Duodenal mucosa (tissue), 2 donors: ENCODE data around the gene CORO1A.
"Not testable (repeated sequence)": the region's sequence is repeated elsewhere in the genome, so short reads cannot be mapped to it uniquely, and the experiment has no call there.

ENCODE experiments used
- H3K27ac ChIP-seq: one replicate; pipeline ENCODE4 v1.7.0; 2013; ENCODE audit warnings: low read depth, low read length
- H3K27me3 ChIP-seq, 2 donors: one replicate each; pipeline ENCODE4 v1.7.0; 2013; ENCODE audit warnings: low read length in 2 of 2, control low read depth in 1 of 2; ENCODE audit not compliant: insufficient read depth in 2 of 2, control insufficient read depth in 1 of 2
- H3K36me3 ChIP-seq, 2 donors: one replicate each; pipeline ENCODE4 v1.7.0; 2013; ENCODE audit warnings: low read length in 2 of 2, control low read depth in 1 of 2; ENCODE audit not compliant: insufficient read depth in 2 of 2, control insufficient read depth in 1 of 2
- H3K4me1 ChIP-seq, 2 donors: one replicate each; pipeline ENCODE4 v1.7.0; 2013; ENCODE audit warnings: low read length in 2 of 2, control low read depth in 1 of 2; ENCODE audit not compliant: insufficient read depth in 2 of 2, control insufficient read depth in 1 of 2
- H3K4me3 ChIP-seq, 2 donors: one replicate each; pipeline ENCODE4 v1.7.0; 2013; ENCODE audit warnings: low read length in 2 of 2, low read depth in 1 of 2
- H3K9ac ChIP-seq, 2 donors: one replicate each; pipeline ENCODE4 v1.7.0; 2013; ENCODE audit warnings: low read length in 2 of 2, low read depth in 1 of 2
- H3K9me3 ChIP-seq, 2 donors: one replicate each; pipeline ENCODE4 v1.7.0; 2013; ENCODE audit warnings: low read length in 2 of 2, control low read depth in 1 of 2; ENCODE audit not compliant: control insufficient read depth in 1 of 2

Gene CORO1A

GRCh38 chr16:30145657-30146056, 37.7 kb upstream of the CORO1A start:
- Histone ChIP-seq H3K27ac (no peak overlapping the region), H3K4me1 (no peaks in the 10 kb centered on the region), H3K9ac (no peak overlapping the region), H3K27me3 (no peaks in the 10 kb centered on the region), H3K4me3 (no peak overlapping the region), H3K9me3 (peaks cover 0 to 11% of the 10 kb centered on the region in 2 donors), H3K36me3 (no peaks in the 10 kb centered on the region)

GRCh38 chr16:30147843-30148510, 35.4 kb upstream of the CORO1A start:
- no peaks in the 10 kb centered on the region for H3K36me3 ChIP-seq
- no peak overlapping the region for H3K4me3 ChIP-seq
- no peak overlapping the region for H3K9ac ChIP-seq
- H3K4me1 ChIP-seq = no peaks in the 10 kb centered on the region
- no peak overlapping the region for H3K27ac ChIP-seq
- no peaks in the 10 kb centered on the region for H3K27me3 ChIP-seq
- H3K9me3 ChIP-seq = peaks cover 0 to 11% of the 10 kb centered on the region in 2 donors

DNA sequence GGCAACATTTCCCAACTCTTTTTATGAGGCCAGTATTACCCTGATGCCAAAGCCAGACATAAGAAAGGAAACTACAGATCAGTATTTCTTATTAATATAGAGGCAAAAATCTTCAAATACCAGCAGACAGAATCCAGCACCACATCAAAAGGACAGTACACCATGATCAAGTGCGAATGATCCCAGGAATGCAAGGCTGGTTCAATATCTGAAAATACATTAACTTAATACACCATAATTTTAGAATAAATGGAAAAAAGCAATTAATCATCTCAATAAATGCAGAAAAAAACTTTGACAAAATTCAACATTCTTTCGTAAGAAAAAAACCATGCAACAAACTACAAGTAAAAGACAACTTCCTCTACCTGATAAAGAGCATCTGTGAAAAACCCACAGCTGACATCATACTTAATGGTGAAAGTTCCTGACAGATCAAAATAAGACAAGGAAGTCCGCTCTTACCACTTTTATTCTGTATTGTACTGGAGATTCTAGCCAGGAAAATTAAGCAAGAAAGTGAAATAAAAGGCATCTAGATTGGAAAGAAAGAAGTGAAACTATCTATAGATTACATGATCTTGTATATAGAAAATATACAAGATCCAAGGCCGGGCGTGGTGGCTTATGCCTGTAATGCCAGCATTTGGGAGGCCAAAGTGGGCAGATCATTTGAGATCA, 34.0 kb upstream of the CORO1A start:
- H3K9ac ChIP-seq = no peak overlapping the region
- no peaks in the 10 kb centered on the region for H3K36me3 ChIP-seq
- no peaks in the 10 kb centered on the region for H3K4me1 ChIP-seq
- H3K9me3 ChIP-seq = peaks cover 0 to 11% of the 10 kb centered on the region in 2 donors
- H3K27ac ChIP-seq = no peak overlapping the region
- H3K4me3 ChIP-seq = no peak overlapping the region
- no peaks in the 10 kb centered on the region for H3K27me3 ChIP-seq

DNA sequence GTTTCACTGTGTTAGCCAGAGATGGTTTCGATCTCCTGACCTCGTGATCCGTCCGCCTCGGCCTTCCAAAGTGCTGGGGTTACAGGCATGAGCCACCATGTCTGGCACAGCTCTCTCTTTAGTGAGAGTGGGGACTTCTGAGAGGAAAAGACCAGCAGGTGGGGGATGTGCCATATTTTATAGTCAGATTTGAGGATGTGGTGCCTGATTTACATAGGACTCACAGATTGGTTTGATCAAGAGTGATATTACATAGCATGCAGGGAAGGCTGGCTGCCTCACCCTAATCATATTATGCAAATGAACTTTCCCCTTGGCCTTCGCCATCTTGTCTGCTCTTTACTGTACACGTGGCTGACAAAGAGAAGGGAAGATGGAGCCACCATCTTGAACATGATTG, 32.3 kb upstream of the CORO1A start:
- Histone ChIP-seq H3K4me3 (no peak overlapping the region), H3K9ac (no peak overlapping the region), H3K36me3 (no peaks in the 10 kb centered on the region), H3K9me3 (peaks cover 0 to 11% of the 10 kb centered on the region in 2 donors), H3K27ac (no peak overlapping the region), H3K27me3 (no peaks in the 10 kb centered on the region), H3K4me1 (no peaks in the 10 kb centered on the region)

GRCh38 chr16:30152517-30152916, 30.9 kb upstream of the CORO1A start:
- Histone ChIP-seq H3K9me3 (peaks cover 0 to 11% of the 10 kb centered on the region in 2 donors), H3K27ac (no peak overlapping the region), H3K36me3 (no peaks in the 10 kb centered on the region), H3K9ac (no peak overlapping the region), H3K27me3 (no peaks in the 10 kb centered on the region), H3K4me1 (no peaks in the 10 kb centered on the region), H3K4me3 (no peak overlapping the region)

GRCh38 chr16:30155188-30155587, 28.2 kb upstream of the CORO1A start:
- Histone ChIP-seq H3K4me1 (no peaks in the 10 kb centered on the region), H3K36me3 (no peaks in the 10 kb centered on the region), H3K27ac (no peak overlapping the region), H3K9ac (no peak overlapping the region), H3K27me3 (no peaks in the 10 kb centered on the region), H3K4me3 (no peak overlapping the region), H3K9me3 (no peaks in the 10 kb centered on the region)

DNA sequence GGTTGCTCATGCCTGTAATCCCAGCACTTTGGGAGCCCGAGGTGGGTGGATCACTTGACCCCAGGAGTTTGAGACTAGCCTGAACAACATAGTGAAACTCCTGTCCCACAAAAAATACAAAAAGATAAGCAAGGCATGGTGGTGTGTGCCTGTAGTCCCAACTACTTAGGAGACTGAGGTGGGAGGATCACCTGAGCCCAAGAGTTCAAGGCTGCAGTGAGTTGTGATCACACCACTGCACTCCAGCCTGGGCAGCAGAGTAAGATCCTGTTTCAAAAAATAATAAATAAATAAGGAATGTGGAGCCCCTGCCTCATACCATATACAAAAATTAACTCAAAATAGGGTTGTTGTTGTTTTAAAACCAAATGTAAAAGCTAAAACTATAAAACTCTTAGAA, 26.2 kb upstream of the CORO1A start:
- Histone ChIP-seq H3K27me3 (no peaks in the 10 kb centered on the region), H3K27ac (no peak overlapping the region), H3K9ac (no peak overlapping the region), H3K36me3 (no peaks in the 10 kb centered on the region), H3K4me1 (no peaks in the 10 kb centered on the region), H3K9me3 (no peaks in the 10 kb centered on the region), H3K4me3 (no peak overlapping the region)

DNA sequence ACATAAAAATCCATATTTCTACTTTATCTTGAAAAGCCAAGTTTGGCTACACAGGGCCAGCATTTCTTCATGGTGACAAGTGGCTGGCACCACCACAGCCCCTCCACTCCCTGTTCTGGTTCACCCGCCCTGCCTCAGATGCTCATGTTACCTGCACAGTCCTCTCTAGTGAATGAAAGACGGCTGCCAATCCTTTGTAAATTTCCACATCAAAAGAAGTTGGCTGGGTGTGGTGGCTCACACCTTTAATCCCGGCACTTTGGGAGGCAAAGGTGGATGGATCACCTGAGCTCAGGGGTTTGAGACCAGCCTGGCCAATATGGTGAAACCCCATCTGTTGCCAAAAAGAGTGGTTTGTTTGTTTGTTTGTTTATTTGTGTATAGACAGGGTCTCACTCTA, 19.9 kb upstream of the CORO1A start:
- Histone ChIP-seq H3K9ac (no peak overlapping the region), H3K9me3 (no peaks in the 10 kb centered on the region), H3K4me1 (no peaks in the 10 kb centered on the region), H3K27me3 (no peaks in the 10 kb centered on the region), H3K36me3 (no peaks in the 10 kb centered on the region), H3K4me3 (no peak overlapping the region), H3K27ac (no peak overlapping the region)

DNA sequence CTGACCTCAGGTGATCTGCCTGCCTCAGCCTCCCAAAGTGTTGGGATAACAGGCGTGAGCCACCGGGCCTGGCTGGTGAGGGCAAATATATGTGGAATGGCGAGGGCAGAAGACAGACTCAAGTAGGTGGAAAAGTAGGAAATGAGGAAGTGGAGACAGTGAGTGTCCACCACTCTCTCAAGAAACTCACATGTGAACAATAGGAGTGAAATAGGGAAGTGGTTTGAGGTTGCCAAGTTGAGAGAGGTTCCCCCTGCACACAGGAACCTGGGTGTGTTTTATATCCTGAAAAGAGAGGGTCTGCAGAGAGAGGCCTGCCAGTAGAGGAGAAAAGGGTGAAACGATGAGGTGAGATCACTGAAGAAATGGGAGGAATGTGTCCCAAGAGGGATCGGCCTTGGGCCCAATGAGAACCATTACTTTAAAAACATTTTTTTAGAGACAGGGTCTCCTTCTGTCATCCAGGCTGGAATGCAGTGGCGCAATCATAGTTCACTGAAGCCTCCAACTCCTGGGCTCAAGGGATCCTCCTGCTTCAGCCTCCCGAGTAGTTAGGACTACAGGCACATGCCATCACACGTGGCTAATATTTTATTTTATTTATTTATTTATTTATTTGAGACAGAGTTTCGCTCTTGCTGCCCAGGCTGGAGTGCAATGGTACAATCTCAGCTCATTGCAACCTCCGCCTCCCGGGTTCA, 17.1 kb upstream of the CORO1A start:
- Histone ChIP-seq H3K27me3 (no peaks in the 10 kb centered on the region), H3K27ac (no peak overlapping the region), H3K4me3 (no peak overlapping the region), H3K9me3 (no peaks in the 10 kb centered on the region), H3K9ac (no peak overlapping the region), H3K36me3 (no peaks in the 10 kb centered on the region), H3K4me1 (no peaks in the 10 kb centered on the region)

DNA sequence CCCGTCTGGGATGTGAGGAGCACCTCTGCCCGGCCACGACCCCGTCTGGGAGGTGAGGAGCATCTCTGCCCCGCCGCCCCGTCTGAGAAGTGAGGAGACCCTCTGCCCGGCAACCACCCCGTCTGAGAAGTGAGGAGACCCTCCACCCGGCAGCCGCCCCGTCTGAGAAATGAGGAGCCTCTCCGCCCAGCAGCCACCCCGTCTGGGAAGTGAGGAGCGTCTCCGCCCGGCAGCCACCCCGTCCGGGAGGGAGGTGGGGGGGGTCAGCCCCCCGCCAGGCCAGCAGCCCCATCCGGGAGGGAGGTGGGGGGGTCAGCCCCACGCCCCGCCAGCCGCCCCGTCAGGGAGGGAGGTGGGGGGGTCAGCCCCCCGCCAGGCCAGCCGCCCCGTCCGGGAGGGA, 14.7 kb upstream of the CORO1A start:
- not testable (repeated sequence) for H3K4me1 ChIP-seq, H3K9ac ChIP-seq, H3K9me3 ChIP-seq, H3K27me3 ChIP-seq, H3K36me3 ChIP-seq, H3K4me3 ChIP-seq, H3K27ac ChIP-seq
